PC-3 (cell line): ENCODE results near the gene XYLT2. TPM values are rescaled to one million over a fixed set of nuclear protein-coding genes. Genes with fewer than 3 reads are reported as not detected.
"Not testable (repeated sequence)": the region's sequence is repeated elsewhere in the genome, so short reads cannot be mapped to it uniquely, and the experiment has no call there.

ENCODE experiments used
- ATAC-seq: fragments of 200-7000 bp; cut with Tn5 transposase; 2 replicates; pipeline ENCODE4 v1.9.1; 2020; ENCODE audit warnings: mild to moderate bottlenecking, moderate library complexity
- BruUV-seq: library from RNA; stranded (reverse); fragments of 400-500 nt; replicated peaks from 2 replicates; lab custom pipeline; 2021; lab: Mats Ljungman, UMichigan
- CTCF ChIA-PET: fragments of 300-600 bp; sonication (Branson Sonifier 250); formaldehyde crosslinking; loops from one replicate; lab custom pipeline; 2022; ENCODE audit warnings: antibody characterized with exemption; lab: Charles Lee
- POLR2A ChIA-PET: fragments of 300-600 bp; sonication (Branson Sonifier 250); formaldehyde crosslinking; loops from one replicate; lab custom pipeline; 2022; ENCODE audit warnings: antibody characterized with exemption; ENCODE audit not compliant: unreplicated experiment; lab: Charles Lee
- DNase-seq: peaks from one replicate; pipeline ENCODE4 v3.0.0-alpha.2; 2015
- H2AFZ ChIP-seq: fragments of 300-600 bp; sonication (generic); 2 replicates; pipeline ENCODE4 v1.6.0; 2016; ENCODE audit warnings: antibody characterized with exemption, low read length
- H3F3A ChIP-seq: fragments of 300-600 bp; sonication (generic); one replicate; pipeline ENCODE4 v1.6.0; 2017; ENCODE audit warnings: antibody characterized with exemption, low read length, control low read depth, mild to moderate bottlenecking; ENCODE audit not compliant: unreplicated experiment
- H3K27ac ChIP-seq: fragments of 300-600 bp; sonication (generic); 2 replicates; pipeline ENCODE4 v1.5.1; 2016; ENCODE audit warnings: mild to moderate bottlenecking, low read length
- H3K27me3 ChIP-seq: fragments of 300-600 bp; sonication (generic); 2 replicates; pipeline ENCODE4 v1.6.1; 2016; ENCODE audit warnings: low read length, mixed read lengths
- H3K36me3 ChIP-seq: fragments of 300-600 bp; sonication (generic); 2 replicates; pipeline ENCODE4 v1.6.1; 2016; ENCODE audit warnings: low read depth, mixed run types, low read length, mixed read lengths
- H3K4me1 ChIP-seq: fragments of 300-600 bp; sonication (generic); 2 replicates; pipeline ENCODE4 v1.5.1; 2016; ENCODE audit warnings: low read length; ENCODE audit not compliant: insufficient read depth
- H3K4me2 ChIP-seq: fragments of 300-600 bp; sonication (generic); 2 replicates; pipeline ENCODE4 v1.6.0; 2016; ENCODE audit warnings: low read length
- H3K4me3 ChIP-seq: fragments of 300-600 bp; sonication (generic); 2 replicates; pipeline ENCODE4 v1.5.1; 2016; ENCODE audit warnings: mild to moderate bottlenecking, low read length, mixed read lengths
- H3K79me2 ChIP-seq: fragments of 300-600 bp; sonication (generic); 2 replicates; pipeline ENCODE4 v1.6.1; 2017; ENCODE audit warnings: low read length, mixed read lengths
- H3K9ac ChIP-seq: fragments of 300-600 bp; sonication (generic); 2 replicates; pipeline ENCODE4 v1.6.0; 2016; ENCODE audit warnings: mild to moderate bottlenecking, low read length
- H3K9me2 ChIP-seq: fragments of 300-600 bp; sonication (generic); replicated peaks from 2 replicates; pipeline ENCODE4 v1.6.1; 2016; ENCODE audit warnings: mixed run types, low read length, mixed read lengths
- H3K9me3 ChIP-seq: fragments of 300-600 bp; sonication (generic); 2 replicates; pipeline ENCODE4 v1.6.1; 2016; ENCODE audit warnings: low read length, mixed read lengths
- H4K20me1 ChIP-seq: fragments of 300-600 bp; sonication (generic); 2 replicates; pipeline ENCODE4 v1.6.1; 2016; ENCODE audit warnings: low read length, mixed read lengths
- CTCF ChIP-seq: fragments of 300-600 bp; sonication (generic); conservative IDR thresholded peaks from 2 replicates; pipeline ENCODE4 v1.5.1; 2017; ENCODE audit warnings: antibody characterized with exemption, low read depth, mild to moderate bottlenecking, low read length
- EZH2 ChIP-seq: fragments of 300-600 bp; sonication (generic); IDR thresholded peaks from one replicate; pipeline ENCODE4 v1.6.1; 2017; ENCODE audit warnings: antibody characterized with exemption, mild to moderate bottlenecking, low read length; ENCODE audit not compliant: unreplicated experiment
- EZH2phosphoT487 ChIP-seq: fragments of 300-600 bp; sonication (generic); IDR thresholded peaks from 2 replicates; pipeline ENCODE4 v1.6.1; 2018; ENCODE audit warnings: mild to moderate bottlenecking, antibody characterized with exemption, low read length, borderline replicate concordance
- intact Hi-C: fragments of 100-400 bp; cut with micrococcal nuclease; formaldehyde crosslinking; loops from 2 replicates; pipeline ENCODE4 v1.9.0; 2023
- total RNA-seq: library from RNA; depleted of rRNA; stranded (reverse); fragments of >200 nt; gene quantifications from 2 replicates; pipeline ENCODE4 v1.2.3, GENCODE V29; 2014; rRNA removed

The XYLT2 gene
- total RNA-seq, 1 experiment from 2014 or later = 53.5 TPM

GRCh38 chr17:50405351-50405750, 59.4 kb downstream of the XYLT2 start:
- H3K4me1 ChIP-seq, H2AFZ ChIP-seq, H3K9me2 ChIP-seq, H3K27me3 ChIP-seq, H3K4me3 ChIP-seq, H3K9ac ChIP-seq, H3K27ac ChIP-seq, POLR2A ChIA-PET, ATAC-seq, H3K79me2 ChIP-seq, H3K9me3 ChIP-seq, DNase-seq, H4K20me1 ChIP-seq, H3K4me2 ChIP-seq, H3K36me3 ChIP-seq, BruUV-seq, CTCF ChIA-PET, H3F3A ChIP-seq, intact Hi-C loops: not testable (repeated sequence)

- no peaks in the 10 kb centered on the region for H3K9me3 ChIP-seq
- intact Hi-C loops = no loop called here
- no peak overlapping the region for H3K27ac ChIP-seq
- no peaks in the 10 kb centered on the region for H4K20me1 ChIP-seq
- H3K9me2 ChIP-seq = no peaks in the 10 kb centered on the region
- DNase-seq (no peak), ATAC-seq (no peak)
- H3K4me2 ChIP-seq = no peak overlapping the region
- no peaks in the 10 kb centered on the region for H3K36me3 ChIP-seq
- H3K79me2 ChIP-seq = no peaks in the 10 kb centered on the region
- H3K4me3 ChIP-seq = no peak overlapping the region
- CTCF ChIA-PET = interaction anchor here (0.8 kb wide), 1 partner anchor 9 kb away, joined by 3 read pairs; the partner anchor contains the start of gene LRRC59
- no peak overlapping the region for H3K9ac ChIP-seq
- H2AFZ ChIP-seq = no peak overlapping the region
- no TSS peak for BruUV-seq
- H3K4me1 ChIP-seq = no peaks in the 10 kb centered on the region
- POLR2A ChIA-PET = no interaction called here
- H3K27me3 ChIP-seq = no peaks in the 10 kb centered on the region
- TF ChIP-seq EZH2phosphoT487 = no peak
- TF ChIP-seq CTCF = no peak
- TF ChIP-seq EZH2 = no peak
- H3F3A ChIP-seq = no peaks in the 10 kb centered on the region
Measured at GRCh38 chr17:50406578-50406977, 60.7 kb downstream of the XYLT2 start.

GRCh38 chr17:50407921-50408320, 62.0 kb downstream of the XYLT2 start:
- Histone ChIP-seq H3K27ac (no peak overlapping the region), H3K79me2 (no peaks in the 10 kb centered on the region), H3K36me3 (no peaks in the 10 kb centered on the region), H3K9me3 (no peaks in the 10 kb centered on the region), H2AFZ (no peak overlapping the region), H3K4me1 (no peaks in the 10 kb centered on the region), H3K9me2 (no peaks in the 10 kb centered on the region), H3K4me3 (no peak overlapping the region), H3K4me2 (no peak overlapping the region), H3F3A (no peaks in the 10 kb centered on the region), H4K20me1 (no peaks in the 10 kb centered on the region), H3K9ac (no peak overlapping the region), H3K27me3 (no peaks in the 10 kb centered on the region)
- POLR2A ChIA-PET = no interaction called here
- CTCF ChIA-PET = no interaction called here
- DNase-seq = no peak
- BruUV-seq = no TSS peak
- intact Hi-C loops = no loop called here
- TF ChIP-seq EZH2 (no peak), CTCF (no peak), EZH2phosphoT487 (no peak)
- ATAC-seq = no peak

Other genes starting within 250 kb of the XYLT2 start
- gene SAMD14, start 216.0 kb upstream of the XYLT2 start, total RNA-seq = 0.11 and 0.17 TPM in 2 replicates
- 67.7 and 95.0 TPM in 2 replicates for gene PPP1R9B, start 195.4 kb upstream of the XYLT2 start, total RNA-seq
- gene SGCA, start 180.1 kb upstream of the XYLT2 start, total RNA-seq = not detected in 2 replicates
- gene COL1A1, start 144.5 kb upstream of the XYLT2 start, total RNA-seq = 30.6 and 56.2 TPM in 2 replicates
- 5.6 and 6.9 TPM in 2 replicates for gene TMEM92, start 71.7 kb upstream of the XYLT2 start, total RNA-seq
- 168 and 173 TPM in 2 replicates for gene MRPL27, start 27.1 kb downstream of the XYLT2 start, total RNA-seq
- 20.0 and 28.0 TPM in 2 replicates for gene EME1, start 27.1 kb downstream of the XYLT2 start, total RNA-seq
- gene LRRC59, start 51.4 kb downstream of the XYLT2 start, total RNA-seq = 324 and 427 TPM in 2 replicates
- 69.3 and 72.7 TPM in 2 replicates for gene ACSF2, start 80.1 kb downstream of the XYLT2 start, total RNA-seq
- gene CHAD, start 122.8 kb downstream of the XYLT2 start, total RNA-seq = not detected in 2 replicates
- gene RSAD1, start 132.7 kb downstream of the XYLT2 start, total RNA-seq = 37.7 and 46.7 TPM in 2 replicates
- gene MYCBPAP, start 162.3 kb downstream of the XYLT2 start, total RNA-seq = 0.29 and 1.9 TPM in 2 replicates
- gene EPN3, start 186.6 kb downstream of the XYLT2 start, total RNA-seq = 20.5 and 30.1 TPM in 2 replicates
- 104 and 115 TPM in 2 replicates for gene SPATA20, start 201.0 kb downstream of the XYLT2 start, total RNA-seq
- gene CACNA1G, start 214.6 kb downstream of the XYLT2 start, total RNA-seq = 0.04 and 0.12 TPM in 2 replicates